Measurements from ENCODE around the gene DNAJC4. TPM values are rescaled to one million over a fixed set of nuclear protein-coding genes. Genes with fewer than 3 reads are reported as not detected.

The DNAJC4 gene
- total and polyA plus RNA-seq, 9 of the 15 experiments (the other 6 are each of a cell fraction or from before 2014, with no cell fraction given) = 4.0 to 32.6 (median 19.9) TPM

GRCh38 chr11:64208086-64208795, 22.1 kb upstream of the DNAJC4 start:
- no peak for FAIRE-seq
- TF ChIP-seq NFRKB (IDR thresholded peaks at IDR 0.05; ENCODE audit: low read depth) (0 out of 2 replicates have a peak, but pooled peaks have one; percentile 8), ZBTB49 (CRISPR knock-in tag; IDR thresholded peaks at IDR 0.05; ENCODE audit: borderline replicate concordance) (no peak), GABPA (tag; conservative IDR thresholded peaks at IDR 0.05; ENCODE audit: low read depth) (0 out of 2 replicates have a peak, but pooled peaks have one; percentile 43), GTF2E2 (tag; IDR thresholded peaks at IDR 0.05) (0 out of 2 replicates have a peak, but pooled peaks have one; percentile 0), PPARD (CRISPR knock-in tag; IDR thresholded peaks at IDR 0.05) (no peak), BRD4 (IDR thresholded peaks at IDR 0.05) (0 out of 2 replicates have a peak, but pooled peaks have one; percentile 16), HDAC2 (IDR thresholded peaks at IDR 0.05) (no peak), C11orf30 (IDR thresholded peaks at IDR 0.05; ENCODE audit: low read depth) (no peak), POLR2AphosphoS2 (IDR thresholded peaks at IDR 0.05; ENCODE audit: low read length) (no peak), RERE (CRISPR knock-in tag; IDR thresholded peaks at IDR 0.05; ENCODE audit: borderline replicate concordance) (no peak), ZNF740 (CRISPR knock-in tag; IDR thresholded peaks at IDR 0.05) (0 out of 2 replicates have a peak, but pooled peaks have one; percentile 10), ZNF740 (tag; IDR thresholded peaks at IDR 0.05) (0 out of 4 replicates have a peak, but pooled peaks of 1 of the 2 experiments have one; percentile 42)

More at GRCh38 chr11:64208086-64208795, 22.1 kb upstream of the DNAJC4 start:
- H4K20me1 ChIP-seq (replicated peaks; ENCODE audit: control insufficient read depth, insufficient read depth, low read length) = no peaks in the 10 kb centered on the region; the same call in 1 of the 2 replicates
- peaks cover 36 to 69% of the 10 kb centered on the region in 2 experiments for H3K4me1 ChIP-seq (replicated peaks in 1 of 2; ENCODE audit: control insufficient read depth in 2 of 2, insufficient read depth in 2 of 2, low read length in 2 of 2)
- H3K79me2 ChIP-seq (ENCODE audit: control insufficient read depth, insufficient read depth, low read length) = peaks cover 47% of the 10 kb centered on the region
- peak overlapping the region; percentile 76; the same call in 1 of the 2 replicates for H2AFZ ChIP-seq (ENCODE audit: low read depth, low read length)
- ATAC-seq (no peak), DNase-seq (ENCODE audit: extremely low read depth in 1 of 4, low spot score in 3 of 4) (peak in 1 of 4 experiments; percentile 18)
- H3K27ac ChIP-seq (ENCODE audit: extremely low read depth, low read depth, low read length) = peak overlapping the region; percentile 100
- peaks cover 88% of the 10 kb centered on the region; the same call in 2 of the 3 replicates for H3K36me3 ChIP-seq (ENCODE audit: control insufficient read depth, insufficient read depth, low read length)
- 62% methylated on average over 20 of the region's 23 CpGs for WGBS (ENCODE audit: insufficient coverage, low coverage, missing lambda C conversion rate)
- CTCF ChIA-PET (ENCODE audit: low intra/inter-chr PET ratio) = no interaction called here
- BruUV-seq (replicated peaks) = no TSS peak
- peak overlapping the region; percentile 97 for H3K4me2 ChIP-seq (ENCODE audit: insufficient read depth, low read length)
- POLR2A ChIA-PET = interaction anchor here (0.6 to 8.2 kb wide), 16 partner anchors 10 to 641 kb away, joined by 3 to 77 read pairs (median 8); partner anchors contain the start of genes CATSPERZ, ESRRA, MACROD1 and NUDT22
- peak overlapping the region; percentile 99 to 100 for H3K9ac ChIP-seq (ENCODE audit: insufficient read depth in 1 of 2, low read depth in 2 of 2, low read length in 2 of 2)
- peak overlapping the region; percentile 77 for H3K4me3 ChIP-seq
- H3K9me1 ChIP-seq (ENCODE audit: control insufficient read depth, insufficient read depth, low read length) = peaks cover 8% of the 10 kb centered on the region
- H3K27me3 ChIP-seq (ENCODE audit: control insufficient read depth in 2 of 2, insufficient read depth in 2 of 2, low read length in 2 of 2) = no peaks in the 10 kb centered on the region
- in situ Hi-C loops (cut with MboI) (no loop called here), intact Hi-C loops (cut with micrococcal nuclease) (loop anchor here (5.0 kb wide), 1 partner anchor 149 kb away; the partner anchor contains the start of gene RPS6KA4)
- no peaks in the 10 kb centered on the region for H3K9me3 ChIP-seq (replicated peaks; ENCODE audit: control insufficient read depth, insufficient read depth, low read depth, low read length)
